HG03432 (cell line): ENCODE results near the gene TMEM168.

Experiments
- ATAC-seq: cut with Tn5 transposase; IDR thresholded peaks from one replicate; pipeline ENCODE4 v1.9.1; 2021; ENCODE audit warnings: mild to moderate bottlenecking, moderate library complexity; ENCODE audit not compliant: unreplicated experiment

The TMEM168 gene

DNA sequence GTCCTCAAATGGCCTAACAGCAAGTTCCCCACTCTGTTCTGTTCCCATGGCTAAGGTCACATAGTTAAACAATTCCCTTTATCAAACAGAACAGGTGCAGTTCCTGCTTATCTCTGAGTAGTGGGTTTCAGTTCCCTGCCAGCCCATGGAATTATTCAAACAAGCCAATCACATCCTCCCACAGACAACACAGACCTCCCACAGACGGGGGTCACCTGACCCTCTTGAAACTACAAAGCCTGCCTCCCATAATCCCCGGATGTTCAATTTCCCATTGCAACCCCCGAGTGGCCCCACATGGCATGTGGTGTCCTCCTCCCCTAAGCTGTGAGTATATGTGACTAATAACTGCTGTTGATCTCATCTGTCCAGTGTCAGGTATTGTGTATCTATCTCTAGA is 64.1 kb downstream of the TMEM168 start:
- ATAC-seq: no peak

DNA sequence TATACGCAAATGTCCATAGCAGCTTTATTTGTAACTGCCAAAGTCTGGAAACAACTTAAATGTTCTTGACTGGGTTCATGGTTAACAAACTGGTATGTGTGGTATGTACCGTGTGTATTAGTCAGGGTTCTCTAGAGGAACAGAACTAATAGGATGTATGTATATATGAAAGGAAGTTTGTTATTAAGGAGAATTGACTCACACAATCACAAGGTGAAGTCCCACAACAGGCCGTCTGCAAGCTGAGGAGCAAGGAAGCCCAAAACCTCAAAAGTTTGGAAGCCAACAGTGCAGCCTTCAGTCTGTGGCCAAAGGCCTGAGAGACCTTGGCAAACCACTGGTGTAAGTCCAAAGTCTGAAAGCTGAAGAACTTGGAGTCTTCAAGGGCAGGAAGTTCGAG is 66.8 kb downstream of the TMEM168 start:
- no peak for ATAC-seq

DNA sequence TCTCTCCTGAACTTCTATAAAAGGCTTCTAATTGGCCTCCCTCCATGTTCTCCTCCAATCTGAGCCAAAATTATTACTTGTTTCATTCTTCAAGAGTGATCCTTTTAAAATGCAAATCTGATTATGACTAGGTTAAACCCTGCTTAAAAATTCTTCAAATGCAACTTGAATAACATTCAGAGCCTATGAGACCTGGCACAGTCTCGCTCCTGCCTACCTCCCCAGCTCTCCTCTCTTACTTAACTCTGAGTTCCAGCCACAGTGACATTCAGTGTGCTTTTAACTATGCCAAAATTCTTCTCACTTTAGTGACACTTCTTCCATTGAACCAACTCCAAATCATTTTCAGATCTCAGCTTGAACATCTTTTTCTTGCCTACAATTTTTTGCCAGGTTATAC is 68.8 kb downstream of the TMEM168 start:
- ATAC-seq: no peak

DNA sequence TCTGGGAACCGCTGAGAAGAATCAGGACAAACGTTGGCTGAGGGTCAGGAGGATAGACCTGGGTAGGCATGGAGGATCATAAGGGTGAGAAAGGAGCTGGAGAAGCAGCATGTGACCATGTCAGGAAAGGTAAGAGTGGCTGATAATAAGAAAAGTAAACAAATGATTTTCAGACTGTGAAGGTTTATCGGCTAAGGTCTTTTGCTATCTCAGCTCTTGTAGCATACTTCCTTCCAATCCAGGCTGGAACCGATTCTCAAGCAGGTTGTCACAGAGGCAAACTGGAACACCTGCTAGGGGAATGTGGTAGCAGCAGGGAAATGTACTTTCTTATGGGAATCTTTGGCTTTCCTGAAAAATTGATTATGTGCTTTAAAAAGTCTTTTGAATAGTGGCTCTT is 74.7 kb downstream of the TMEM168 start:
- ATAC-seq: no peak

DNA sequence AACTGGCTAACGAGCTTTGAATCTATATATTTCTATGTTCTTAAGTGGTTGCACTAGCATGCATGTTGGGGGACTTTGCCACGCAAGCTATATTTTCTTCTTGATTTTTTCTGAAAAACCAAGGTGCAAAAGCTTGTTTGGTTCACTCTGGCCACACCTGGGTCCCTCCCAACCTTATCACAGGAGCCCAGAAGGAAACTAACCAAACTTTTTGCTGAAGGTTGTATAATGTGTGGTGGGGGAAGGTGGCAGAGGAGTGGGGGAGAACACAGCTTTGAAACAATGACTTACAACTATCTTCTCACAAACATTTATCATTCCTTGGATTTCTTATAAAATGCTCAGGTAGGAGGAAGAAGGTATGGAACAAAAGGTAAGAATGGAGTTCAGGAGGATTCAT is 75.3 kb downstream of the TMEM168 start:
- no peak for ATAC-seq
